Measurements from ENCODE around the gene DHRS3.

DHRS3 gene

DNA sequence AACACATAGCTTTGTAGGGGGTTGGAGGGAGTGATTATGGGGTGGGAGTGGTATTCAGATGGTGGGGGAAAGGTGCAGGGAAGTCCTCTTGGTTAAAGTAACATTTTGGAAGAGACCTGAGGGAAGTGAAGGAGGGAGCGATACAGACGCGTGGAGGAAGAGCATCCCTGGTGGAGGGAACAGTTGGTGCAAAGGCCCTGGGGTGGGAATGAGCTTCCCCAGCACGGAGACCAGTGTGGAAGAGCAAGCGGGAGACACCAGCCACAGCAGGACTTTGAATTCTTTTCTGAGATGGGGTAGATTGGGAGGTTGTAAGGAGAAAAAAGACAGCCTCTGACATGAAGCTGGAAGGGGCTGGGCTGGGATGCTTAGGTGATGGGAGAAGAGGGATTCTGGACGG lies 23.5 kb downstream of the DHRS3 start:
- Histone ChIP-seq H2BK120ac (ENCODE audit: low read depth, low read length) (no peak overlapping the region), H2AFZ (ENCODE audit: low read depth, low read length) (no peak overlapping the region), H3K4me3 (ENCODE audit: insufficient read depth in 1 of 2, low read depth in 1 of 2, low read length in 2 of 2) (no peak overlapping the region), H3K9ac (ENCODE audit: low read length) (peak overlapping the region; percentile 66), H3K4ac (ENCODE audit: low read depth in 1 of 2, low read length in 2 of 2) (no peak overlapping the region), H4K91ac (ENCODE audit: low read length) (no peak overlapping the region), H3K27me3 (ENCODE audit: control insufficient read depth in 1 of 2, insufficient read depth in 1 of 2, low read length in 2 of 2) (peaks cover 0 to 21% of the 10 kb centered on the region in 2 experiments), H3K23ac (ENCODE audit: low read length in 2 of 2) (no peak overlapping the region), H4K8ac (ENCODE audit: low read length) (no peak overlapping the region), H3K36me3 (ENCODE audit: control insufficient read depth in 1 of 2, insufficient read depth in 2 of 2, low read depth in 1 of 2, low read length in 2 of 2) (no peaks in the 10 kb centered on the region), H2BK15ac (ENCODE audit: low read depth, poor library complexity, severe bottlenecking) (no peak overlapping the region), H3K79me1 (replicated peaks; ENCODE audit: low read length, poor library complexity, severe bottlenecking) (no peaks in the 10 kb centered on the region), H2BK5ac (ENCODE audit: low read depth, low read length, poor library complexity, severe bottlenecking) (no peak overlapping the region), H3K4me2 (ENCODE audit: low read length, poor library complexity, severe bottlenecking) (no peak overlapping the region), H3K27ac (ENCODE audit: low read length, poor library complexity, severe bottlenecking) (no peak overlapping the region), H3K18ac (ENCODE audit: low read depth in 1 of 2, low read length in 2 of 2) (no peak overlapping the region), H2BK12ac (ENCODE audit: low read length in 2 of 2) (no peak overlapping the region), H3K14ac (ENCODE audit: low read length in 2 of 2) (no peak overlapping the region), H2AK5ac (ENCODE audit: low read length, severe bottlenecking) (no peak overlapping the region), H3K9me3 (ENCODE audit: control insufficient read depth, low read length) (no peaks in the 10 kb centered on the region), H3K4me1 (ENCODE audit: control insufficient read depth, insufficient read depth, low read depth, low read length) (peaks cover 19% of the 10 kb centered on the region)
- WGBS, result 71% methylated on average over 6 of the region's 6 CpGs
- no peak for DNase-seq

DNA sequence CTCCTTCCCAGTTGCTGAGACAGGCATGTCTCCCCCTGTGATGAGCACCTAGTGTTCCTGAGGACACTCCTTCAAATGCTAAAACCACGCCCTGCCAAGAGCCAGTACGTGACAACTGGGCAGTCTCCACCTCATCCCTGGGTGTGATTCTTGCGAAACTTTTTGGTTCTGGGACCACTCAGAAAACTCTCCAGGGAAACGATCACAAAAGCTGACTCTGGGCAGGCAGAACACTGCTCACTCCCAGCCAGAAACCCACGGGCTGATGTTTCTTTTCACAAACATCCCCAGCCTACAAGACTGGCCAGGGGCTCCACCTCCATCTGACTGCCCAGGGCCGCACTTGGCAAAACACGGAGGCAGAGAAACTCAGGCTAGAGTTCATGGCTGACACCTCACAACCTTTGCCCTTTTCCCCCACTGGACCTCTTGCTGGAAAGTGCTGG lies 24.4 kb downstream of the DHRS3 start:
- H3K79me1 ChIP-seq (replicated peaks; ENCODE audit: low read length, poor library complexity, severe bottlenecking), result no peaks in the 10 kb centered on the region
- no peak overlapping the region for H4K8ac ChIP-seq (ENCODE audit: low read length)
- no peak overlapping the region for H3K4me2 ChIP-seq (ENCODE audit: low read length, poor library complexity, severe bottlenecking)
- H3K27ac ChIP-seq (ENCODE audit: low read length, poor library complexity, severe bottlenecking), result no peak overlapping the region
- H3K9me3 ChIP-seq (ENCODE audit: control insufficient read depth, low read length), result no peaks in the 10 kb centered on the region
- no peak overlapping the region for H4K91ac ChIP-seq (ENCODE audit: low read length)
- DNase-seq, result no peak
- H3K36me3 ChIP-seq (ENCODE audit: control insufficient read depth in 1 of 2, insufficient read depth in 2 of 2, low read depth in 1 of 2, low read length in 2 of 2), result no peaks in the 10 kb centered on the region
- H3K23ac ChIP-seq (ENCODE audit: low read length in 2 of 2), result no peak overlapping the region
- H2BK5ac ChIP-seq (ENCODE audit: low read depth, low read length, poor library complexity, severe bottlenecking), result no peak overlapping the region
- H2BK12ac ChIP-seq (ENCODE audit: low read length in 2 of 2), result no peak overlapping the region
- H2BK15ac ChIP-seq (ENCODE audit: low read depth, poor library complexity, severe bottlenecking), result no peak overlapping the region
- WGBS, result 67% methylated on average over 7 of the region's 7 CpGs
- H3K27me3 ChIP-seq (ENCODE audit: control insufficient read depth in 1 of 2, insufficient read depth in 1 of 2, low read length in 2 of 2), result peaks cover 0 to 21% of the 10 kb centered on the region in 2 experiments
- H3K18ac ChIP-seq (ENCODE audit: low read depth in 1 of 2, low read length in 2 of 2), result no peak overlapping the region
- H2AFZ ChIP-seq (ENCODE audit: low read depth, low read length), result no peak overlapping the region
- no peak overlapping the region for H3K4me3 ChIP-seq (ENCODE audit: insufficient read depth in 1 of 2, low read depth in 1 of 2, low read length in 2 of 2)
- peaks cover 19% of the 10 kb centered on the region for H3K4me1 ChIP-seq (ENCODE audit: control insufficient read depth, insufficient read depth, low read depth, low read length)
- H3K14ac ChIP-seq (ENCODE audit: low read length in 2 of 2), result no peak overlapping the region
- H3K9ac ChIP-seq (ENCODE audit: low read length), result peak overlapping the region; percentile 45
- peak overlapping the region; percentile 7 for H2BK120ac ChIP-seq (ENCODE audit: low read depth, low read length)
- H3K4ac ChIP-seq (ENCODE audit: low read depth in 1 of 2, low read length in 2 of 2), result no peak overlapping the region
- no peak overlapping the region for H2AK5ac ChIP-seq (ENCODE audit: low read length, severe bottlenecking)

DNA sequence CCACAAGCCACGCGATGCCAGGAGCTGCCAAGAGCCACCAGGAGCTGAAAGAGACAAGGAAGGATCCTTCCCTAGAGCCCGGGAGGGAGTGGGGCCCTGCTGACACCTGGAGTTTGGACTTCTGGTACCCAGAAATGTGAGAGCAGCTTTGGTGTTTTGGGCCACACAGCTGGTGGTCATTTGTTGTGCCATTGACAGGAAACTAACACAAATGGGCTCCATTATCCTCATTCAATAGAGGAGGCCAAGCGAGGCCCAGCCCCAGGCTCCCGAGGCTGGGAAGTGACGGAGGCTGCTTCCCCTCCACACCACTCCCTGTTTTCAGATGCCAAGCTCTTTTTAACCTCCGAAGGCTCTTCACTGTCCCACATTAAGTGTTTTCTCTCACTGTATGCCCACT lies 25.5 kb downstream of the DHRS3 start:
- Histone ChIP-seq H3K4ac (ENCODE audit: low read depth in 1 of 2, low read length in 2 of 2) (no peak overlapping the region), H3K4me1 (ENCODE audit: control insufficient read depth, insufficient read depth, low read depth, low read length) (peaks cover 22% of the 10 kb centered on the region), H2AK5ac (ENCODE audit: low read length, severe bottlenecking) (no peak overlapping the region), H4K91ac (ENCODE audit: low read length) (no peak overlapping the region), H2BK15ac (ENCODE audit: low read depth, poor library complexity, severe bottlenecking) (no peak overlapping the region), H4K8ac (ENCODE audit: low read length) (no peak overlapping the region), H3K9ac (ENCODE audit: low read length) (no peak overlapping the region), H3K23ac (ENCODE audit: low read length in 2 of 2) (no peak overlapping the region), H3K4me3 (ENCODE audit: insufficient read depth in 1 of 2, low read depth in 1 of 2, low read length in 2 of 2) (no peak overlapping the region), H2BK12ac (ENCODE audit: low read length in 2 of 2) (no peak overlapping the region), H2AFZ (ENCODE audit: low read depth, low read length) (no peak overlapping the region), H3K79me1 (replicated peaks; ENCODE audit: low read length, poor library complexity, severe bottlenecking) (no peaks in the 10 kb centered on the region), H3K18ac (ENCODE audit: low read depth in 1 of 2, low read length in 2 of 2) (no peak overlapping the region), H3K9me3 (ENCODE audit: control insufficient read depth, low read length) (no peaks in the 10 kb centered on the region), H2BK120ac (ENCODE audit: low read depth, low read length) (no peak overlapping the region), H3K27ac (ENCODE audit: low read length, poor library complexity, severe bottlenecking) (no peak overlapping the region), H3K27me3 (ENCODE audit: control insufficient read depth in 1 of 2, insufficient read depth in 1 of 2, low read length in 2 of 2) (peaks cover 0 to 21% of the 10 kb centered on the region in 2 experiments), H3K36me3 (ENCODE audit: control insufficient read depth in 1 of 2, insufficient read depth in 2 of 2, low read depth in 1 of 2, low read length in 2 of 2) (no peaks in the 10 kb centered on the region), H2BK5ac (ENCODE audit: low read depth, low read length, poor library complexity, severe bottlenecking) (no peak overlapping the region), H3K14ac (ENCODE audit: low read length in 2 of 2) (no peak overlapping the region), H3K4me2 (ENCODE audit: low read length, poor library complexity, severe bottlenecking) (no peak overlapping the region)
- 78% methylated on average over 7 of the region's 7 CpGs for WGBS
- DNase-seq, result no peak

- Histone ChIP-seq H2BK15ac (ENCODE audit: low read depth, poor library complexity, severe bottlenecking) (no peak overlapping the region), H3K4me2 (ENCODE audit: low read length, poor library complexity, severe bottlenecking) (no peak overlapping the region), H3K27me3 (ENCODE audit: control insufficient read depth in 1 of 2, insufficient read depth in 1 of 2, low read length in 2 of 2) (peaks cover 0 to 21% of the 10 kb centered on the region in 2 experiments), H3K23ac (ENCODE audit: low read length in 2 of 2) (no peak overlapping the region), H3K4ac (ENCODE audit: low read depth in 1 of 2, low read length in 2 of 2) (no peak overlapping the region), H3K9me3 (ENCODE audit: control insufficient read depth, low read length) (no peaks in the 10 kb centered on the region), H2BK12ac (ENCODE audit: low read length in 2 of 2) (no peak overlapping the region), H3K18ac (ENCODE audit: low read depth in 1 of 2, low read length in 2 of 2) (no peak overlapping the region), H3K79me1 (replicated peaks; ENCODE audit: low read length, poor library complexity, severe bottlenecking) (no peaks in the 10 kb centered on the region), H2BK5ac (ENCODE audit: low read depth, low read length, poor library complexity, severe bottlenecking) (no peak overlapping the region), H4K8ac (ENCODE audit: low read length) (no peak overlapping the region), H4K91ac (ENCODE audit: low read length) (no peak overlapping the region), H3K9ac (ENCODE audit: low read length) (peak overlapping the region; percentile 19), H2AFZ (ENCODE audit: low read depth, low read length) (no peak overlapping the region), H3K27ac (ENCODE audit: low read length, poor library complexity, severe bottlenecking) (no peak overlapping the region), H3K4me3 (ENCODE audit: insufficient read depth in 1 of 2, low read depth in 1 of 2, low read length in 2 of 2) (no peak overlapping the region), H3K4me1 (ENCODE audit: control insufficient read depth, insufficient read depth, low read depth, low read length) (peaks cover 19% of the 10 kb centered on the region), H2BK120ac (ENCODE audit: low read depth, low read length) (no peak overlapping the region), H3K14ac (ENCODE audit: low read length in 2 of 2) (no peak overlapping the region), H2AK5ac (ENCODE audit: low read length, severe bottlenecking) (no peak overlapping the region), H3K36me3 (ENCODE audit: control insufficient read depth in 1 of 2, insufficient read depth in 2 of 2, low read depth in 1 of 2, low read length in 2 of 2) (no peaks in the 10 kb centered on the region)
- DNase-seq, result no peak
- WGBS, result 88% methylated on average over 19 of the region's 19 CpGs
Observed at GRCh38 chr1:12591267-12591938, 26.6 kb downstream of the DHRS3 start.
